NCI-H460 (cell line): Measurements from ENCODE around the gene FBXO17. TPM values are rescaled to one million over a fixed set of nuclear protein-coding genes. Genes with fewer than 3 reads are reported as not detected.
A peak's percentile ranks its signal among the peaks of the same experiment; 100 is the strongest.
"Not testable (repeated sequence)": the region's sequence is repeated elsewhere in the genome, so short reads cannot be mapped to it uniquely, and the experiment has no call there.

Source experiments
- DNase-seq: peaks from one replicate; pipeline ENCODE4 v3.0.0-alpha.2; 2016; ENCODE audit warnings: low read depth; ENCODE audit errors: extremely low read depth
- total RNA-seq: library from RNA; depleted of rRNA; stranded (reverse); fragments of >200 nt; shearing (Covaris generic); gene quantifications from 2 replicates; pipeline ENCODE4 v1.2.3, GENCODE V29; 2014

FBXO17 gene
- total RNA-seq, 1 experiment from 2014 or later, result 11.1 TPM

GRCh38 chr19:38945562-38946228, 29.8 kb downstream of the FBXO17 start:
- DNase-seq, result no peak

GRCh38 chr19:38944981-38945506, 30.5 kb downstream of the FBXO17 start:
- DNase-seq, result no peak

GRCh38 chr19:38942471-38943181, 32.9 kb downstream of the FBXO17 start:
- DNase-seq, result no peak

GRCh38 chr19:38941979-38942378, 33.6 kb downstream of the FBXO17 start:
- no peak for DNase-seq

- DNase-seq, result not testable (repeated sequence)
Measured at GRCh38 chr19:38941466-38941865, 34.1 kb downstream of the FBXO17 start.

GRCh38 chr19:38939957-38940356, 35.6 kb downstream of the FBXO17 start:
- DNase-seq, result no peak

- DNase-seq, result no peak
Measured at GRCh38 chr19:38933544-38933943, 42.0 kb downstream of the FBXO17 start.

- no peak for DNase-seq
Measured at GRCh38 chr19:38932425-38933179, 42.9 kb downstream of the FBXO17 start.

- DNase-seq, result no peak
Measured at GRCh38 chr19:38931521-38931793, 44.1 kb downstream of the FBXO17 start.

GRCh38 chr19:38930776-38931520, 44.6 kb downstream of the FBXO17 start, which contains the start of gene MRPS12:
Gene MRPS12, plus strand, starts transcription at chr19:38930944. Its CDS starts 351 bp downstream, at chr19:38931295.
- peak; percentile 98 for DNase-seq

GRCh38 chr19:38929929-38930775, 45.4 kb downstream of the FBXO17 start, which contains the start of gene SARS2:
Gene SARS2, minus strand, starts transcription at chr19:38930763. Its CDS starts 27 bp downstream, at chr19:38930736.
- peak; percentile 85 for DNase-seq

GRCh38 chr19:38928391-38929001, 47.0 kb downstream of the FBXO17 start:
- DNase-seq, result no peak

GRCh38 chr19:38924388-38924787, 51.2 kb downstream of the FBXO17 start:
- DNase-seq, result no peak

GRCh38 chr19:38922482-38922881, 53.1 kb downstream of the FBXO17 start:
- no peak for DNase-seq

GRCh38 chr19:38921420-38922274, 53.9 kb downstream of the FBXO17 start:
- no peak for DNase-seq

- DNase-seq, result no peak
Measured at GRCh38 chr19:38920602-38921419, 54.7 kb downstream of the FBXO17 start.

- DNase-seq, result no peak
Measured at GRCh38 chr19:38919837-38920601, 55.5 kb downstream of the FBXO17 start.
